Measurements from ENCODE around the gene SCO2.

SCO2 gene, protein sequence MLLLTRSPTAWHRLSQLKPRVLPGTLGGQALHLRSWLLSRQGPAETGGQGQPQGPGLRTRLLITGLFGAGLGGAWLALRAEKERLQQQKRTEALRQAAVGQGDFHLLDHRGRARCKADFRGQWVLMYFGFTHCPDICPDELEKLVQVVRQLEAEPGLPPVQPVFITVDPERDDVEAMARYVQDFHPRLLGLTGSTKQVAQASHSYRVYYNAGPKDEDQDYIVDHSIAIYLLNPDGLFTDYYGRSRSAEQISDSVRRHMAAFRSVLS

DNA sequence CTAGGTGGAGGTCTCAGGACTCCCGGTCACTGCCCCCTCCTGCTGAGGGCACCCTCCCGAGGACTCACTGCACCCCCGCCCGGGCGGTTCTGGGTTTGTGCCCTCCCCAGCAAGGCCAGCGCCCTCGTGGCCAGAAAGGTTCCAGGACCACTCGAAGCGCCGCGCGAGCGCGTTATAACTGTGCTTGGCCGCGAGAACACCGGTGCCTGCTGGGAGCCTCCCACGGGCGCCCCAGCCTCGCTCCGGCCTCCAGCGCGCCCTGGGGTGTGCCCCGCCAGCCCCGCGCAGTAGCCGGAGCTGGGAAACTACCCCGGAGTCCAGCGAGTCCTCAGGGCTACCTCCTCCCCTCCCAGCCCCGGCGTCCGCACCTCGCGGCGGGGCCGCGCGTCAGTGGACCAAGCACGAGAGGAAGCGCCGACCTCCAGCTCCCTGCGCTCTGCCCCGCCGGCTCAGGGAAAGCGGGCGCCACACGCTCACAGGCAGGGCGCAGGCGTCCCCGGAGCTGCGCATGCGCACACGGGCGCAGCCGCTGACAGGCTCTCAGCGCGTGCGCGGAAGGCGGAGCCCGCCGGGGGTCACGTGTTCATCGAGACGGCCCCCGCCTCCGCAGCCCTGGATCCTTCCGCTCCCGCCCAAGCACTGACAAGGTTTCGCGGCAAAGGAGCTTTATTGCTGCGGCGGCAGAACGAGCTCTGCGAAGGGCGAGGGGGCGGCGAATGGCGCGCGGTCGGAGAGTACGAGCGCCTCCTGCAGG is at the start of gene SCO2:
Gene SCO2 (minus strand): TSS at position 495 of the 754 bp plus-strand sequence. CDS start 1,187 bp downstream, outside the sequence.
- DNase-seq: peak; percentile 72 to 89

DNA sequence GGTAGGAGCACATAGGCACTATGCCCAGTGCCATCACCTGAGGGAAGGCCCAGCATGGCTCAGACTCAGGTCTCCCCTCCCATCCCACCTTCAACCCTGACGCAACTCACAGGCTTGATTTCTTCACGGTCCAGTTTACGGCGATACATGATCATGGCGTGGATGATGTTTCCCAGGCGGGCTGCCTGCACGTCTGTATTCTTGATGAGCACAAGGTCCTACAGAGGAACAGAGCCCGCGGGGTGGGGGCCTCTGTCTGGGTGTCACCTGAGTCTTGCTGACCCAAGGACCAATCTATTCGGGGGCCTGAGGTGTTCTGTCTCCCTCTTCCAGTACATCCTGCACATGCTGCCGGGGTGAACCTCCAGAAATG is 49.0 kb upstream of the SCO2 start:
- DNase-seq: no peak

DNA sequence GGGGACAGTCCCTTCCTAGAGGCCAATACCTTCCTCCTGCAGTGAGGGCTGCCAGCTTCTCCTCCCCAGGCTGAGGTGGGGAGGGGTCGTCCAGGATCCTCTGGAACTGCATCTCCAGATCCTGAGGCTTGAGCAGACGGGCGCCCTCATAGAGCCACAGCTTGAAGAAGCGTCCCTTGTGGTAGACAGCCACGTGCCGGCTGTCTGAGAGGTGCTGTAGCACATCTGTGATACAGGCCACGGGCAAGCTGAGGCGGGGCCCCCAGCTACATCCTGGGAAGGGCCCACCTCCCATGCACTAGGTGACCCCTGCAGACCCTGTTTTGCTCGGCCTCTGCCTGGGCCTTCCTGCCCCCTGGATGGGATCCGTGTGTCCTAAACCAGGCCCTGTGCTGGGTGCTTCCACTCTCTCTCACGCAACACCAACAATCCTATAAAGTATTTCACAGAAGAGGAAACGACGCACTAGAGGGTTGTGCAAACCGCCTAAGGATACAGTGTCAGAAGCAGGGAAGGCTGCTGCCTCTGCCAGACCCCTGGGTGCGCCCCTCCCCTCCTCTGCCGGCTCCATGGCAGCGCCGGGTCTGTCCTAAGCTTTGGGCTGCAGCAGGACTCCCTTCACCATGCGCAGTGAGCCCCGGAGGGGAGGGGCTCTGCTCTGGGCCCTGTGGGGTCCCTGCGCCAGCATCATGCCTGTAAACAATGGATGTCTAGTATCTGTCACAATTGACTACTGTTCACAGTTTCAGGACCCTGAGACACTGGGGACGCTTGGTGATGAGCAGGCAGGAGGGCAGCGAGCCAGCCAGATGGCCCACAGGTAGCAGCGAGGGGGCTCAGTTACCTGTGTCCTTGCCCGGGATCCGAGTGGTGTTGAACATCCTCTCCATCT is 48.3 kb upstream of the SCO2 start:
- DNase-seq: no peak

DNA sequence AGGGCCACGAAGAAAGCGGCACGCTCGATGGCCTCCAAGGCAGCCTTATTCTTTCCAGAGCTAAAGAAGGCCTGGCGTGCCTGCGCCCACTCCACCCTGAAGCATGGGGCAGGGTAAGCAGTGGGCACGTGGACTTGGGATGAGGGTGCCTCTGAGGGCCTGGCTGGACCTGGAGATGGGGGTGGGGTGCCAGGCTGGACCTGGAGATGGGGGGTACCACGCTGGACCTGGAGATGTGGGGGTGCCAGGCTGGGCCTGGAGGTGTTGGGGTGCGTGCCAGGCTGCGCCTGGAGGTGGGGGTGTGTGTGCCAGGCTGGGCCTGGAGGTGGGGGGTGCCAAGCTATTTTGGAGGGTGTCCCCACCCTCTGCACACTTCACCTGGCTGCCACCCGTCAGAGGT is 47.6 kb upstream of the SCO2 start:
- no peak for DNase-seq

DNA sequence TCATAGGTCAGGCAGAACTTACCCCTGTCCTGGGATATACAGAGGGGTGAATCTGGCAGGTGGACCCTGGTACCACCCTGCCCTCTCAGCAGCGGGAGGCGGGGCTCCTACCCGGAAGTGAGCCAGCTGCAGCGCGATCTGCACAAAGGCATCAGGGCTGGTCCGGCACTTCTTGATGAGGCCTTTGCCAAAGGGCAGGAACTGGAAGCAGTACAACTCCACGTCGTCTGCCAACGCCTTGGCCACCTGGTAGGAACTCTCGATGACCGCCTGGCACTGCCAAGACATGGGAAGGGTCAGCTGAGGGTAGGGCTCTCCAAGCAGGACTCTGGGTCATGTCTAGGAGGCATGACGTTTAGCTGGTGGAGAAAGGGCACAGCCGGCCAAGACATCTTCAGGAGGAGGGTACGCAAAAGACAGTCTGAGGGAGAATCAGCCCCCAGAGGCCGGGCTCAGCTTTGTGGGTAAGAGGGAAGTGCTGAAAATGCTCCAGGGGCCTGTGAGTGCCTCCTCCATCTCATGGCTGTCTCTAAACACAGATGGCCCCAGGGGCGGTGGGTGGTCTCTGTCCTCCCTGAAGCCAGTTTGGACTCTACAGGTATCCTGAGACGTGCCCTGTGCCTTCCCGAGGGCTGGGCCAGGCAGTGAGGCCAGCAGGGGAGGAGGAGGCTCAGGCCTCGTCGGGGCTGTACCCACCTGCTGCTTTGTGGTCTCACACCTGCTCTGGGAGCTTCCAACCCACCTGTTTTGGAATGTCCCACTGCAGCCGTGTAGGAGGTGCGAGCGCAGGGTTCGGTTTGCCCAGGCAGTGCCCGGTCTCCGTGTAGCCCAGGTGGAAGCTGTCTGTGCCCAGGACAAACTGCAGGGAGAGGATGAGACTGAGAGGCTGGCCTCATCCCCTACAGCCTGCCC is 46.1 kb upstream of the SCO2 start:
- no peak for DNase-seq

- DNase-seq: no peak
Observed at GRCh38 chr22:50570861-50571260, 45.5 kb upstream of the SCO2 start.

- DNase-seq: no peak
Observed at GRCh38 chr22:50569896-50570535, 44.6 kb upstream of the SCO2 start.

DNA sequence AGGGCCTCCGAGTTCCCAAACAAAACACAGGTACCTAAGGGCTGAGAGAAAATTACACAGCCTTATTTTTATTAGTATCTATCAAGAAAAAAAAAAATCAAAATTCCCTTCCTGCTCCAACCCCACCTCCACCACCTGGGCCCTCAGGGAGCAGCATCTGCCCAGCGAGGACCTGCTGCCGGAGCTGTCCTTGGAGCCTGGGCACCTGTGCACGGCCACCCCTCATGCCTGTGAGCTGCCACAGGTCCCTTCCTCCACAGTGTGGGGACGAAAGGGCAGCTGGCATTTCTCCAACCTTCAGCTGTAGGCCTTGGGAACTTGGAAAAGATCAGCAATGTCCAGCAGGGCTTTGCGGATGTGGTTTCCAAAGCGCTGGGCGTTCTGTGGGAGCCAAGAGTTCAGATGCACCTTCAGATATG is 43.7 kb upstream of the SCO2 start:
- no peak for DNase-seq

- no peak for DNase-seq
Observed at GRCh38 chr22:50568626-50569025, 43.2 kb upstream of the SCO2 start.

DNA sequence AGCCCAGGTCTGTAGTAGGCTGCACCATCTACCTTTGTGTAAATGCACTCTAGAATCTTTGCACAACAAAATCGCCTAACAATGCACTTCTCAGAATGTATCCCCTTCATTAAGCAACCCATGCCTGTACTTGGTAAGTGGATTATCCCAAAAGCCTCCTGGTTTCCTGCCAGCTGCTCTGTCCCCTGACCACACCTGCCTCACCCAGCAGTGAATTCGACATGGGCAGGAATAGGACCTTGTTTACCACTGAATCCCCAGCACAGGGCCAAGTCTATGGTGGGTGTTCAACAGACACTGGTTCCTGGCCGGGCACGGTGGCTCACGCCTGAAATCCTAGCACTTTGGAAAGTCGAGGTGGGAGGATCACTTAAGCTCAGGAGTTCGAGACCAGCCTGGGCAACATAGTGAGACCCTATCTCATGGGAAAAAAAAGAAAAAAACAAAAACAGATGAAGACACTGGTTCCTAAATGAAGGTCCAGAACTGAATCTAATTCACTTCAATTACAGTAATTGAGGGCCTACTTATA is 42.4 kb upstream of the SCO2 start:
- DNase-seq: no peak

DNA sequence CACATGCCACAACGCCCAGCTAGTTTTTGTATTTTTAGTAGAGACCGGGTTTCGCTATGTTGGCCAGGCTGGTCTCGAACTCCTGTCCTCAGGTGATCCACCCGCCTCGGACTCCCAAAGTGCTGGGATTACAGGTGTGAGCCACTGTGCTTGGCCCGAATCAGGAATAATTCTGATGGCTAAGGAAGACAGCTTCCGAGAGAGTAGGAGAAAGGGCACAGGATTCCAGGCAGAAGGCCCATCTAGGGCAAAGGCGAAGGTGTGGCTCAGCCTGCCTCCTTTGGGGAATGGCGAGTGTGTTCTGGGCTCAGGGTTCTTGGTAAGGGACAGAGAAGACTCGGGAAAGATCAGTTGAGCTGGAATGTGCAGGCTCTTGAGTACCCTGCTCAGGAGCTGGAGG is 38.9 kb upstream of the SCO2 start:
- DNase-seq: no peak

DNA sequence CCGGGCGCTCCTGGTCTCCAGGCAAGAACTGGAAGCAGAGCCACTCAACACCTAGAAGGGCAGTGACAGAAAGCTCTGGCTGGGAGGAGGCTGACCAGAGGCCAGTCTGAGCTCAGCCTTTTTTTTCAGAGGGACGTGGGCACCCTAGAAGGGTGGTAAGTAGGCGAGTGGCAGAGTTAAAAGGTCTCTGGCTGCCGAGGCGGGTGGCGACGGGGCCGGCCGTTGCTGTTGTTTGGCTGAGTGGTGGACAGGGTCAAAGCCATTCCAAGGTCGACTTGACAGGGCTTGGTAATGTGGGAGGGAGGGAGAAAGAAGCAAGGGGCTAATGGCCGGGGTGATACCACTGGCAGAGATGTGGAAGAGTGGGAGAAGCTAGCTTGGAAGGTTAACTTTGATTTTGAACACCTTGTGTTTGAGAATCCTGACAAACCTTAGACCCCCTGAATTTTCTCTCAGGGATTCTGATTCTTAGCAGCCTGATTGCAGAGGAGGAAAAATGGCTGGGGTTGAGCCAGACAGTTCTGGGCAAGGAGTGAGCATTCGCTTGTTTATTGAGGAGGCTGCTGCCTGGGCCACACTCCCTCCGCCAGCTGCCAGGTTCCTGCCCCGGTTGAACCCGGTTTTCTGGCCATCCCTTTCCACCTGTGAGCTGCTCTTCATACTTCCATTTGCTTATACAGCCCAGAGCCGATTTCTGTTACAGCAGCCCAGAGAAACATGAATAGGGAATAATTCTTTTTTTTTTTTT is 38.2 kb upstream of the SCO2 start:
- DNase-seq: no peak

DNA sequence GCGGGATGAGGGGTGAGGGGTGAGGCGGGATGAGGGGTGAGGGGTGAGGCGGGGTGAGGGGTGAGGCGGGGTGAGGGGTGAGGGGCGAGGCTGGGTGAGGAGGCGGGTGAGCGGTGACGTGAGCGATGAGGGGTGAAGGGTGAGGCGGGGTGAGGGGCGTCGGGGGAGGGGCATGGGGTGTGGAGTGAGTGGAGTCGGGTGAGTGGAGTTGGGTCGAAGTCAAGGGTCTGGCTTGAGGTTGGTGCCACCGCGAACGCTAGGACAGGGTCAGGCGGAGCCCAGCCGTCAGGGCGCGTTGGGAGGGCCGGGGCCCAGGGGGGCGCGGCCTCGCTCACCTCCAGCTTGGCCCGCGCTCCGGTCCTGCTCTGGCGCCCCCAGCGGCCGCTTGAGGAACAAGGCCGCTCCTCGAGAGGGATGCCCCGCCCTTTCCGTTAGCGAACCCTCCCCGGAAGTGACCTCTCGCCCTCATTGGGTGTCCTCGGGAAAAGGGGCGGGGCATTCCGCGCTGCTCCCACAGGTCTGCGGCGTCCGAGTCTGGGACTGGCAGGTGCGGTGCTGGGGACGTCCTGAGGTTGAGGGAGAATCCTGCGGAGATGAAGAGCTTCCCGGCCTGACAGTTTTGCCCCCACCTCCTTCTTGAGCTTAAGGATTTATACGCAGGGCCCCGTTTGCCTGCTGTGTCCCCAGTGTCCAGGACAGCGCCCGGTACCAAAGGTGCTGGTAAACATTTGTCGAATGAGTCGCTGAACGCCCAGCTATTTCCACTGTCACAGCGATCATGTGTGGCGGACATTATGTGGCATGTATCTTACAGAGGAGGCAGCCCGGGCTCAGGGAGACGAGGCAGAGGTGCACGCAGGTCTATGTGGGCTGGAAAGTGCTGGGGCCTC is 37.4 kb upstream of the SCO2 start, which contains the start of gene SYCE3:
Gene SYCE3 (minus strand): TSS at position 397 of the 890 bp plus-strand sequence. CDS start 6,514 bp downstream, outside the sequence.
- peak; percentile 73 to 87 for DNase-seq

- no peak for DNase-seq
Observed at GRCh38 chr22:50561401-50562358, 36.3 kb upstream of the SCO2 start.

DNA sequence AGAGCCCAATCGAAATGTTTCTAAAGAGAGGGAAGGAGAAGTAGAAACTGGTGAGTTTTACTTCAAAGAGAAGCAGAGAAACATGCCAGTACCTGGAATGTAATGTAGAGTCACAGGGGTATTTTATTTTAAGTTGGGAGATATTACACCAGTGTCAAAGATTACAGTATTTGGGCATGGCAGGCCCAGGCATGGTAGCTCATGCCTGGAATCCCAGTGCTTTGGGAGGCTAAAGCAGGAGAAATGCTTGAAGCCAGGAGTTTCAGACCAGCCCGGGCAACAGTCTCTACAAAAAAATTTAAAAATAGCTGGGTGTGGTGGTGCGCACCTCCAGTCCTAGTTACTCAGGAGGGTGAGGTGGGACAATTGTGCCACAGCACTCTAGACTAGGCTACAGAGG is 34.6 kb upstream of the SCO2 start:
- no peak for DNase-seq

GRCh38 chr22:50556703-50557102 is 31.3 kb upstream of the SCO2 start:
- no peak for DNase-seq

GRCh38 chr22:50553310-50553709 is 27.9 kb upstream of the SCO2 start:
- no peak for DNase-seq

GRCh38 chr22:50551160-50551752 is 25.9 kb upstream of the SCO2 start:
- no peak for DNase-seq

Measured in SW 1271 (cell line).